Activated CD8-positive, alpha-beta T cell treated with anti-CD3 and anti-CD28 coated beads, Interleukin-2, amount 10 ng/mL, durations not matched to agents 7 days and 5 days (primary cell): ENCODE results near the gene ZBTB9. TPM values are rescaled to one million over a fixed set of nuclear protein-coding genes. Genes with fewer than 3 reads are reported as not detected.

Experiments
- ATAC-seq: fragments of 150-1000 bp; cut with Tn5 transposase; one replicate; pipeline ENCODE4 v1.10.0; 2021; ENCODE audit warnings: moderate library complexity
- CTCF ChIA-PET: fragments of 350-600 bp; sonication (Branson Sonifier 250); formaldehyde crosslinking; loops from one replicate; lab custom pipeline; 2021; ENCODE audit warnings: antibody characterized with exemption; lab: Charles Lee
- POLR2A ChIA-PET: fragments of 350-600 bp; sonication (Branson Sonifier 250); formaldehyde crosslinking; loops from one replicate; lab custom pipeline; 2021; ENCODE audit warnings: antibody characterized with exemption; lab: Charles Lee
- DNase-seq: peaks from one replicate; pipeline ENCODE4 v3.0.0-alpha.2; 2020
- H3K27ac Mint-ChIP-seq: one replicate; pipeline ENCODE4 v1.8.0; 2021; ENCODE audit warnings: mild to moderate bottlenecking, mixed read lengths
- H3K27me3 Mint-ChIP-seq: one replicate; pipeline ENCODE4 v1.8.0; 2021; ENCODE audit warnings: low read depth, mixed read lengths
- H3K36me3 Mint-ChIP-seq: one replicate; pipeline ENCODE4 v1.8.0; 2021; ENCODE audit warnings: low read depth, mixed read lengths
- H3K4me1 Mint-ChIP-seq: one replicate; pipeline ENCODE4 v1.8.0; 2021; ENCODE audit warnings: low read depth, mixed read lengths
- H3K4me3 Mint-ChIP-seq: one replicate; pipeline ENCODE4 v1.8.0; 2021; ENCODE audit warnings: mild to moderate bottlenecking, mixed read lengths
- H3K9me3 Mint-ChIP-seq: one replicate; pipeline ENCODE4 v1.8.0; 2022; ENCODE audit warnings: mixed read lengths; ENCODE audit not compliant: insufficient read depth
- total RNA-seq, 2 experiments: library from RNA; stranded (reverse); gene quantifications; one replicate each; pipeline ENCODE4 v1.2.3, GENCODE V29; 2021

ZBTB9 gene
- total RNA-seq, 2 experiments from 2014 or later, result 7.3 to 9.0 TPM

DNA sequence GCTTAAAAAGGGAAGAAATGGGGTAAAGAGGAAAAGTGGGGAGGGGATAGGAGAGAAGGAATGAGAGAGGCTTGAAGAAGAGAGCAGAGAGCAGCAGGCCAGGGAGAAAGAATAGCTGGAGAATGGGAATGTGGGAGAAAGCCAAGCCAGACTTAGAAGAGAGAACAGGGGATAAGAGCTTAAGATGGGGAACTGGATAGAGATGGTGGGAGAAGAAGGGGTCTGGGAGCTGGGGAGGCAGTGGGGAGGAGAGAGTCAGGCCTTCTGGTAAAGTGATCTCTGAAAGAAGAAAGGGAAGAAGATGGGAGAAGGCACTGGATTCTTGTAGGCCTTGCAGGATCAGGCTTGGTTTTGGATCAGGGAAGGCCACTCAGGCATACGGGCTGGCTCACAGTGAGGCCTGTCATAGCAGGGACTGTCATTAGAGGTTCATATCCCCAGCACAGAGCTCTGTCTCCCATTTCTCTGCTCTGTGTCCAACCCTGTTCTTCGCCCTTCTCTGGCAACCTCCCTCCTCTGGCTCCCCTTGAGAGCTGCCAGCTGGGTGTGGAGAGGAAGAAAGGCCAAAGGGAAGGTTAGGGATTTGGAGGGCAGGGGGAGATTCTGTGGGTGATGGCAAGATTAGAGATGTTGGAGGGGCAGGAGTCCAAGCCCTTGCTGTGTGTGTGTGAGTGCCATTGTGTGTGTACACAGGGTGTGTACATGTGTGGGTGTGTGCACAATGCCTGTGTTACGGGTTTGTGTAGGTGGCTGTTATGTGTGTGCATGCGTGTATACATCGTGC lies 25.2 kb upstream of the ZBTB9 start:
- Mint-ChIP-seq H3K9me3 (no peaks in the 10 kb centered on the region), H3K4me3 (peak overlapping the region; percentile 84), H3K27me3 (no peaks in the 10 kb centered on the region), H3K4me1 (peaks cover 79% of the 10 kb centered on the region), H3K36me3 (peaks cover 10% of the 10 kb centered on the region), H3K27ac (peak overlapping the region; percentile 86)
- POLR2A ChIA-PET, result interaction anchor here (0.7 to 1.3 kb wide), 3 partner anchors 11 to 151 kb away, joined by 3 read pairs; partner anchors contain the start of genes BAK1 and CUTA
- CTCF ChIA-PET, result interaction anchor here (0.9 to 4.1 kb wide), 10 partner anchors 10 to 151 kb away, joined by 3 to 21 read pairs (median 4); partner anchors contain the start of genes BAK1, CUTA, PFDN6 and SYNGAP1
- DNase-seq, result no peak
- ATAC-seq, result no peak

DNA sequence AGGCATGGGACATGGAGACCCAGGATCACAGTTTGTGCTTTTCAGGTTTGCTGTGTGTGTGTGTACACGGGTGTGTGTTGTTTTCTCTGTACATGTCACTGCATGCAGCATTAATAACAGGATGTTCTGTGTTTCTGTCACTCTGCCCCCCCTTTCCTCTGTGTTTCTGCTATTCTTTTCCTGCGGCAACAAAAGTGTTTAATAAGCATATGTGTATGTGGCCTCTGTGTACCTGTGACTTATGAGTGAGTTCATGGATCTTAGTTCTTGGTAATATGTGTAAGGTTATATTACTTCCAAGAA lies 24.7 kb upstream of the ZBTB9 start:
- Mint-ChIP-seq H3K9me3 (no peaks in the 10 kb centered on the region), H3K4me1 (peaks cover 74% of the 10 kb centered on the region), H3K36me3 (peaks cover 10% of the 10 kb centered on the region), H3K27ac (peak overlapping the region; percentile 86), H3K27me3 (no peaks in the 10 kb centered on the region), H3K4me3 (peak overlapping the region; percentile 84)
- DNase-seq, result peak; percentile 41
- ATAC-seq, result no peak
- POLR2A ChIA-PET, result interaction anchor here (0.9 to 2.2 kb wide), 5 partner anchors 11 to 458 kb away, joined by 3 to 23 read pairs (median 4); partner anchors contain the start of genes B3GALT4, BAK1, CUTA and SYNGAP1
- CTCF ChIA-PET, result interaction anchor here (1.0 to 4.1 kb wide), 7 partner anchors 10 to 150 kb away, joined by 3 to 21 read pairs (median 8); partner anchors contain the start of genes BAK1, CUTA, SYNGAP1 and ZBTB22

DNA sequence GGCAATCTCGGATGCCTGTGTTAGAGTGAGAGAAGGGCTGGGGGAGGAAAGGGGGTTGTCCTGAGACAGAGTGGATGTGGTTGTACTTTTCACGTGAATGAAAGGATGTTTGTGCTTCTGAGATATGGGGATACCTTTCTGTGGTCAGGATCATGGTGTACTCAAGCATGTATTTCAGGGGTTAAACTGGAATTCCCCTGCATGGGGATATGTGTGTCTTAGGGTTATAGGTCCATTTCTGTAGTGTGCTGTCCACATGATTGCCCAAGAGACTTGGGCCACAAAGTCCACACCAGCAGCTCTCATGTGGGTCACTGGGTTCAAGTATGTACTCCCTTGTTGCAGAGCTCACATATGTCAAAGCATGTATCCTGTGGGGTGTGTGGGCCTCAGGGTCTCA lies 24.0 kb upstream of the ZBTB9 start:
- peak overlapping the region; percentile 86 for H3K27ac Mint-ChIP-seq
- no peak for DNase-seq
- no peaks in the 10 kb centered on the region for H3K27me3 Mint-ChIP-seq
- H3K4me1 Mint-ChIP-seq, result peaks cover 68% of the 10 kb centered on the region
- ChIA-PET POLR2A (interaction anchor here (0.9 to 3.0 kb wide), 13 partner anchors 9 to 458 kb away, joined by 3 to 23 read pairs (median 5); partner anchors contain the start of genes B3GALT4, BAK1, CUTA and SYNGAP1), CTCF (interaction anchor here (0.8 to 4.1 kb wide), 18 partner anchors 9 to 357 kb away, joined by 3 to 21 read pairs (median 4); partner anchors contain the start of genes BAK1, CUTA, RPS18 and SYNGAP1)
- no peak for ATAC-seq
- H3K4me3 Mint-ChIP-seq, result peak overlapping the region; percentile 84
- H3K36me3 Mint-ChIP-seq, result peaks cover 13% of the 10 kb centered on the region
- no peaks in the 10 kb centered on the region for H3K9me3 Mint-ChIP-seq

DNA sequence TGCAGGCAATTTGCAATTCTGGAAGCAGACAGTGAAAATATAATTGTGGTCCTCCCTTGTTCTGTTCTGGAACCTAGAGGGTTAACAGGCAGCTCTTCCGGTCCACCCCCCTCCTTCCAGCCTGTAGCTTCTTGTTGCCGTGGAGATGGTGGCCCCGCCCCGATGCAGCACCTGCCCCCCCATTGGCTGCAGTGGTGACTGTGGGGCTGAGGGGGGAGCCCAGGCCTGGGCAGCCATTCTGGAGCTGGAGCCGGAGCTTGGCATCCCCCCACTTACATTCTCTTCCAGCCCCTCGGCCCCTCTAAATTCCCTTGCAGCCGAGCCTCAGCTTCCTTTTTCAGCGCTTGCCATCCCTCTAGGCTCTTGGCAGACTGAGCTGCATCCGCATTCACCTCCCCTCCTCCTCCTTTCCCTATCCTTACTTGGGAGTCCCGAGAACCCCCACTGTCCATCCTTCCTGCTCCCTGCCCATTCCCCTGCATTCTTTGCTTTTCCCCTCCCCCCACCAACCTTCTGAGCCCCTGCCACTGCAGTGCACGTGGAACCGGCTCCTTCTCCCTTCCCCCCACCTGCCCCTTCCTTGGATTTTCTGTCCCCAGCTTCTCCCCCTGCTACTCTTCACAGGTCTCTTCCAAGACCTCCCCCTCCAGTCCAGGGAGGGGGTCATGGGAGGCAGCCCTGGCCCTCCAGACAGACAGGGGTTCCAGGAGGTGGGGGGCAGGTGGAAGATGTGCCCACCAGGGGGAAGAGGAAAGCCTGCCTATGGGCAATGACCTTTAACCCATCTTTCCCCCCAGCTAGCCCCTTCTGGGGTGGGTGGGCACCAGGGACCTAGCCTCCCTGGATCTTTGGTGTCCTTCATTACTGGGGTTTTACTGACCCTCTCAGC lies 23.1 kb upstream of the ZBTB9 start:
- Mint-ChIP-seq H3K36me3 (peaks cover 15% of the 10 kb centered on the region), H3K4me1 (peaks cover 65% of the 10 kb centered on the region), H3K27me3 (no peaks in the 10 kb centered on the region), H3K27ac (peak overlapping the region; percentile 86), H3K9me3 (no peaks in the 10 kb centered on the region), H3K4me3 (peak overlapping the region; percentile 84)
- CTCF ChIA-PET, result interaction anchor here (0.8 to 4.1 kb wide), 19 partner anchors 8 to 356 kb away, joined by 3 to 21 read pairs (median 4); partner anchors contain the start of genes BAK1, CUTA, KIFC1 and RPS18
- ATAC-seq (peak; percentile 67), DNase-seq (peak; percentile 93)
- POLR2A ChIA-PET, result interaction anchor here (0.5 to 3.0 kb wide), 16 partner anchors 8 to 154 kb away, joined by 3 to 23 read pairs (median 5); partner anchors contain the start of genes B3GALT4, BAK1, CUTA and SYNGAP1

GRCh38 chr6:33431880-33432541 lies 22.4 kb upstream of the ZBTB9 start:
- Mint-ChIP-seq H3K4me1 (peaks cover 60% of the 10 kb centered on the region), H3K27me3 (no peaks in the 10 kb centered on the region), H3K36me3 (peaks cover 20% of the 10 kb centered on the region), H3K4me3 (peak overlapping the region; percentile 84), H3K9me3 (no peaks in the 10 kb centered on the region), H3K27ac (peak overlapping the region; percentile 86)
- DNase-seq, result no peak
- ChIA-PET POLR2A (interaction anchor here (0.6 to 3.0 kb wide), 5 partner anchors 13 to 580 kb away, joined by 3 to 23 read pairs (median 10); partner anchors contain the start of genes CUTA, SYNGAP1 and ZBTB9), CTCF (interaction anchor here (1.0 to 2.9 kb wide), 3 partner anchors 18 to 41 kb away, joined by 3 to 9 read pairs (median 8); partner anchors contain the start of gene KIFC1)
- ATAC-seq, result no peak

- DNase-seq (no peak), ATAC-seq (no peak)
- POLR2A ChIA-PET, result interaction anchor here (0.6 to 3.0 kb wide), 2 partner anchors 22 to 580 kb away, joined by 3 to 14 read pairs; partner anchors contain the start of gene ZBTB9
- H3K27me3 Mint-ChIP-seq, result no peaks in the 10 kb centered on the region
- H3K36me3 Mint-ChIP-seq, result peaks cover 25% of the 10 kb centered on the region
- peaks cover 55% of the 10 kb centered on the region for H3K4me1 Mint-ChIP-seq
- H3K27ac Mint-ChIP-seq, result peak overlapping the region; percentile 86
- no peaks in the 10 kb centered on the region for H3K9me3 Mint-ChIP-seq
- H3K4me3 Mint-ChIP-seq, result peak overlapping the region; percentile 84
- CTCF ChIA-PET, result no interaction called here
These were observed 21.8 kb upstream of the ZBTB9 start for GRCh38 chr6:33432546-33432945.

DNA sequence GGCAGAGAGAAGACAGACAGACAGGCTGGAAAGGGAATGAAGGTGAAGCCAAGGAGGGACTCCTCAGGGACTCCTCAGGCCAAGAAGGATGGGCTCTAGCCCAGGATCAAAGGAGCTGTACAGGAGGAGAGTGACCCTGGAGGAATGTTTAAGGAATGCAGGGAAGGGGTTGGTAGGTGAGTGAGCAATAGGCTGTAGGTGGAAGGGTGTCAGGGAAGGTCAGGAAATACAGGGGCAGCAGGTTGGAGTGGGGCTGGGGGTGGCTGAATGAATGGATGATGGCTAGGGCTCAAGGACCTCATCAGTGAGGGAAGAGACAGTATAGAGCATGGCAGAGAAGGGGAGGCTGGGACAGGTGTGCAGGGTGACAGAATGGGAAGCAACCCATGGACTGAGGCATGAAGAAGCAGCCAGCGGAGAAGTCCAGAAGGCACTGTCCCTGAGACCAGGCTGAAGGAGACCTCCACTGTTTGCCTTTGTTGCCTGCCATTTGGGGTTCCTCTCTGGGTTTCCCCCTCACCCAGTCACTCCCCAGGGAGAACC lies 21.3 kb upstream of the ZBTB9 start:
- H3K27ac Mint-ChIP-seq, result peak overlapping the region; percentile 83
- CTCF ChIA-PET, result no interaction called here

DNA sequence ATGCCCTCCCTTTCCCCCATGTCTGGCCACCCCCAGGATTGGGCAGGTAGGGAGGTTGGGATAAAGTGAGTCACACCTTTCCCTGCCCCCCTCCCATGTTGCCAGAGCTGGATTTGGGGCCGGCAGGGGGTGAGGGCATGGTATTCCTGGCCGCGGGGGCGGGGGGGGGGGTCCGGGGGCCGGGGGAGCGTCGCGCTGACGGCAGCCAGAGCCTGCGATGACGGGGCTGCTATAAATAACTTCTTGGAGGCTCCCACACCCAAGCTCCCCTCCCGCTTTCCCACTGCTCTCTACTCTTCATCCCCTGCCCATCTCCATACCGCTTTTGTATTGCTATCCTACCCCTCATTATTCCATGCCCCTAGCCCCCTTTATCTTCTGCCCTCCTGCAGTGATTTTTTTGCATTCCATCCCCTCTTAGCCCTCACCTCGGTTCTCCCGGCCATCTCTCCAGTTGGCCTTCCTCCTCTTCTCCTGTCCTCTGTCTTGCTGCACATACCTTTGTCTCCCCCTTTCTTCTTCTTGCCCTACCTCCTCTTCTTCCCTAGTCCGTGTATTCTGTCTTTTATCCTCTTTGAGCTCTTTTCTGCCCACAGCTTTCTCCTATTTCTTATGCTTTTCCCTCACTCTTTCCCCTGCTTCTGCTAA lies 20.7 kb upstream of the ZBTB9 start:
- CTCF ChIA-PET, result interaction anchor here (0.7 kb wide), 1 partner anchor 43 kb away, joined by 3 read pairs; no protein-coding TSS in a partner anchor
- Mint-ChIP-seq H3K36me3 (peaks cover 32% of the 10 kb centered on the region), H3K27me3 (no peaks in the 10 kb centered on the region), H3K4me1 (peaks cover 48% of the 10 kb centered on the region), H3K27ac (peak overlapping the region; percentile 5), H3K9me3 (no peaks in the 10 kb centered on the region), H3K4me3 (no peak overlapping the region)
- POLR2A ChIA-PET, result no interaction called here
- no peak for DNase-seq
- no peak for ATAC-seq

More for the DNA sequence above, 21.3 kb upstream of the ZBTB9 start:
- ATAC-seq, result no peak
- H3K4me3 Mint-ChIP-seq, result peak overlapping the region; percentile 84
- no peaks in the 10 kb centered on the region for H3K9me3 Mint-ChIP-seq
- no peak for DNase-seq
- no peaks in the 10 kb centered on the region for H3K27me3 Mint-ChIP-seq
- peaks cover 54% of the 10 kb centered on the region for H3K4me1 Mint-ChIP-seq
- peaks cover 26% of the 10 kb centered on the region for H3K36me3 Mint-ChIP-seq
- POLR2A ChIA-PET, result interaction anchor here (3.0 kb wide), 1 partner anchor 21 kb away, joined by 14 read pairs; the partner anchor contains the start of gene ZBTB9

- ChIA-PET POLR2A (interaction anchor here (0.6 kb wide), 1 partner anchor 12 kb away, joined by 3 read pairs; no protein-coding TSS in a partner anchor), CTCF (interaction anchor here (1.1 kb wide), 1 partner anchor 19 kb away, joined by 3 read pairs; the partner anchor contains the start of gene ZBTB9)
- H3K27me3 Mint-ChIP-seq, result no peaks in the 10 kb centered on the region
- ATAC-seq (no peak), DNase-seq (no peak)
- H3K36me3 Mint-ChIP-seq, result peaks cover 37% of the 10 kb centered on the region
- peaks cover 35% of the 10 kb centered on the region for H3K4me1 Mint-ChIP-seq
- no peak overlapping the region for H3K27ac Mint-ChIP-seq
- no peaks in the 10 kb centered on the region for H3K9me3 Mint-ChIP-seq
- no peak overlapping the region for H3K4me3 Mint-ChIP-seq
These were observed 19.4 kb upstream of the ZBTB9 start for GRCh38 chr6:33434961-33435360.

GRCh38 chr6:33437666-33438065 lies 16.7 kb upstream of the ZBTB9 start:
- ATAC-seq, result no peak

More at GRCh38 chr6:33437666-33438065, 16.7 kb upstream of the ZBTB9 start:
- peaks cover 43% of the 10 kb centered on the region for H3K36me3 Mint-ChIP-seq
- ChIA-PET POLR2A (no interaction called here), CTCF (no interaction called here)
- no peaks in the 10 kb centered on the region for H3K27me3 Mint-ChIP-seq
- peaks cover 12% of the 10 kb centered on the region for H3K4me1 Mint-ChIP-seq
- H3K27ac Mint-ChIP-seq, result no peak overlapping the region
- no peak for DNase-seq
- no peaks in the 10 kb centered on the region for H3K9me3 Mint-ChIP-seq
- no peak overlapping the region for H3K4me3 Mint-ChIP-seq
